Measurements from ENCODE around the gene WWC1.

The WWC1 gene

DNA sequence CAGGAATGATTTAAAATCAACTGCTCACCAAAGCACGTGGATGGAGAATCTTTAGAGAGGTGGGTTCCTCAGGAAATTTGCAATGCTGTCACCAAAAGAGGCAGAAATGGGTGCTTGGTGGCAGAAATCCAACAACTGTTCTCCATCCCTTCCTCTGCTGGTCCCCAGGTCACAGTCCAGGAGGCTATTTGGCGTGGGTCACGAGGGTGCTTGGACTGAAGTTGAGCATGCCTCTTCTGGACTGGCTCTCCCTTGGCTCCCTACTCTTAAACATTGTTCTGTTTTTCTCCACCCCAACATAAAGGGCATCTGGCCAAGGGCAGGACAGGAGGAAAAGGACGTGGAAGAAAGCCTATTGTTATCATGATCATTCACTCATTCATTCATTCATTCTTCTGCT lies 58.9 kb downstream of the WWC1 start:
- TF ChIP-seq, protein P1, sequence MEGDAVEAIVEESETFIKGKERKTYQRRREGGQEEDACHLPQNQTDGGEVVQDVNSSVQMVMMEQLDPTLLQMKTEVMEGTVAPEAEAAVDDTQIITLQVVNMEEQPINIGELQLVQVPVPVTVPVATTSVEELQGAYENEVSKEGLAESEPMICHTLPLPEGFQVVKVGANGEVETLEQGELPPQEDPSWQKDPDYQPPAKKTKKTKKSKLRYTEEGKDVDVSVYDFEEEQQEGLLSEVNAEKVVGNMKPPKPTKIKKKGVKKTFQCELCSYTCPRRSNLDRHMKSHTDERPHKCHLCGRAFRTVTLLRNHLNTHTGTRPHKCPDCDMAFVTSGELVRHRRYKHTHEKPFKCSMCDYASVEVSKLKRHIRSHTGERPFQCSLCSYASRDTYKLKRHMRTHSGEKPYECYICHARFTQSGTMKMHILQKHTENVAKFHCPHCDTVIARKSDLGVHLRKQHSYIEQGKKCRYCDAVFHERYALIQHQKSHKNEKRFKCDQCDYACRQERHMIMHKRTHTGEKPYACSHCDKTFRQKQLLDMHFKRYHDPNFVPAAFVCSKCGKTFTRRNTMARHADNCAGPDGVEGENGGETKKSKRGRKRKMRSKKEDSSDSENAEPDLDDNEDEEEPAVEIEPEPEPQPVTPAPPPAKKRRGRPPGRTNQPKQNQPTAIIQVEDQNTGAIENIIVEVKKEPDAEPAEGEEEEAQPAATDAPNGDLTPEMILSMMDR (IDR thresholded peaks at IDR 0.05; ENCODE audit: low read length, missing control alignments), result no peak
- no peak overlapping the region for H3K4me3 ChIP-seq (replicated peaks; ENCODE audit: low read depth, low read length)
- no peak for DNase-seq (ENCODE audit: low read depth)

GRCh38 chr5:168353216-168353957 lies 61.9 kb downstream of the WWC1 start:
- no peak overlapping the region for H3K4me3 ChIP-seq (replicated peaks; ENCODE audit: low read depth, low read length)
- DNase-seq (ENCODE audit: low read depth), result peak; percentile 27
- TF ChIP-seq, protein P1 (IDR thresholded peaks at IDR 0.05; ENCODE audit: low read length, missing control alignments), result no peak

GRCh38 chr5:168354397-168354796 lies 63.0 kb downstream of the WWC1 start:
- no peak overlapping the region for H3K4me3 ChIP-seq (replicated peaks; ENCODE audit: low read depth, low read length)
- no peak for DNase-seq (ENCODE audit: low read depth)
- TF ChIP-seq, protein P1 (IDR thresholded peaks at IDR 0.05; ENCODE audit: low read length, missing control alignments), result no peak

GRCh38 chr5:168356171-168356570 lies 64.7 kb downstream of the WWC1 start:
- DNase-seq (ENCODE audit: low read depth), result no peak
- TF ChIP-seq, protein P1 (IDR thresholded peaks at IDR 0.05; ENCODE audit: low read length, missing control alignments), result no peak
- no peak overlapping the region for H3K4me3 ChIP-seq (replicated peaks; ENCODE audit: low read depth, low read length)

- H3K4me3 ChIP-seq (replicated peaks; ENCODE audit: low read depth, low read length), result no peak overlapping the region
- TF ChIP-seq, protein P1 (IDR thresholded peaks at IDR 0.05; ENCODE audit: low read length, missing control alignments), result no peak
- DNase-seq (ENCODE audit: low read depth), result no peak
Measured at GRCh38 chr5:168356592-168356991, 65.1 kb downstream of the WWC1 start.

DNA sequence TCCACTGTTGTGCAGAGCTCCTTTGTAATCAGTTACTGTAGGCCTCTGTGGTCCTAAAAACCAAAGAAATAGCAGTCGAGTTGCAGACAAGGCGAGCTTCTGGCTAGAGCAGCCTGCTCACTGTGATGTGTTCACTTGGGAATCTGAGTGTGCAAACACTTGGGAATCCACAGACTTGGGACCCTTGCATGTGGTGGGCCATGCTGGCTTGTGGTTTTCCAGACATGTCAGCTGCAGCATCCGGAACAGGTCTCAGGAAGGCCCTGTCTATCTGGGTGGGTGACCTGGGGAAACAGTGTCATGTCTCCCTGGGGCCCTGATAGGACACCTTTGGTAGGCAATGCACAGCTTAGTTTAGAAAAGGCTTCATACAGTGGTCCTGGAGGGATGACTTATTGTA lies 66.4 kb downstream of the WWC1 start:
- no peak for DNase-seq (ENCODE audit: low read depth)
- H3K4me3 ChIP-seq (replicated peaks; ENCODE audit: low read depth, low read length), result no peak overlapping the region
- TF ChIP-seq, protein P1 (IDR thresholded peaks at IDR 0.05; ENCODE audit: low read length, missing control alignments), result no peak
